ENCODE measurements around the gene MFAP2. TPM values are rescaled to one million over a fixed set of nuclear protein-coding genes. Genes with fewer than 3 reads are reported as not detected.

The MFAP2 gene, protein sequence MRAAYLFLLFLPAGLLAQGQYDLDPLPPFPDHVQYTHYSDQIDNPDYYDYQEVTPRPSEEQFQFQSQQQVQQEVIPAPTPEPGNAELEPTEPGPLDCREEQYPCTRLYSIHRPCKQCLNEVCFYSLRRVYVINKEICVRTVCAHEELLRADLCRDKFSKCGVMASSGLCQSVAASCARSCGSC
- 10 to 100 TPM in 1 of 2 donors, 1 to 10 TPM in 1; 8.0 to 54.3 TPM for total RNA-seq
- polyA plus RNA-seq (ENCODE audit: insufficient read length in 6 of 6): 100 to 1,000 TPM; 256 to 380 (median 302) TPM
- long read RNA-seq, donor 1, transcript MFAP2-202 (9 exons, 1,260 nt): major isoform, 128 of 399 reads
- long read RNA-seq, donor 1, partial matches to known transcripts: 178 of 399 reads
- long read RNA-seq, donor 1, other reads (novel, unspliced or antisense): 89 of 399 reads
- long read RNA-seq, donor 2, transcript MFAP2-202 (9 exons, 1,260 nt): major isoform, 80 of 293 reads
- long read RNA-seq, donor 2, partial matches to known transcripts: 157 of 293 reads
- long read RNA-seq, donor 2, other reads (novel, unspliced or antisense): 53 of 293 reads
- long read RNA-seq, donor 3, transcript MFAP2-202 (9 exons, 1,260 nt): major isoform, 101 of 239 reads
- long read RNA-seq, donor 3, partial matches to known transcripts: 64 of 239 reads
- long read RNA-seq, donor 3, other reads (novel, unspliced or antisense): 70 of 239 reads
- long read RNA-seq, donor 4, transcript MFAP2-202 (9 exons, 1,260 nt): major isoform, 24 of 37 reads
- long read RNA-seq, donor 4, partial matches to known transcripts: 3 of 37 reads
- long read RNA-seq, donor 4, other reads (novel, unspliced or antisense): 9 of 37 reads
- long read RNA-seq, donor 5, transcript MFAP2-202 (9 exons, 1,260 nt): major isoform, 88 of 263 reads
- long read RNA-seq, donor 5, partial matches to known transcripts: 125 of 263 reads
- long read RNA-seq, donor 5, other reads (novel, unspliced or antisense): 48 of 263 reads
- long read RNA-seq, donor 6, transcript MFAP2-202 (9 exons, 1,260 nt): major isoform, 76 of 195 reads
- long read RNA-seq, donor 6, partial matches to known transcripts: 72 of 195 reads
- long read RNA-seq, donor 6, other reads (novel, unspliced or antisense): 44 of 195 reads
- long read RNA-seq, donor 7, transcript MFAP2-202 (9 exons, 1,260 nt): major isoform, 49 of 113 reads
- long read RNA-seq, donor 7, partial matches to known transcripts: 22 of 113 reads
- long read RNA-seq, donor 7, other reads (novel, unspliced or antisense): 42 of 113 reads
- long read RNA-seq, donor 8, transcript MFAP2-202 (9 exons, 1,260 nt): major isoform, 81 of 206 reads
- long read RNA-seq, donor 8, partial matches to known transcripts: 53 of 206 reads
- long read RNA-seq, donor 8, other reads (novel, unspliced or antisense): 69 of 206 reads
- long read RNA-seq, donor 9: 0 reads
- long read RNA-seq, donor 10, partial matches to known transcripts: 1 of 5 reads
- long read RNA-seq, donor 10, other reads (novel, unspliced or antisense): 0 of 5 reads
- long read RNA-seq, donor 11, transcript MFAP2-202 (9 exons, 1,260 nt): major isoform, 15 of 35 reads
- long read RNA-seq, donor 11, partial matches to known transcripts: 12 of 35 reads
- long read RNA-seq, donor 11, other reads (novel, unspliced or antisense): 6 of 35 reads
- long read RNA-seq, donor 12, transcript MFAP2-202 (9 exons, 1,260 nt): major isoform, 89 of 167 reads
- long read RNA-seq, donor 12, partial matches to known transcripts: 30 of 167 reads
- long read RNA-seq, donor 12, other reads (novel, unspliced or antisense): 44 of 167 reads

DNA sequence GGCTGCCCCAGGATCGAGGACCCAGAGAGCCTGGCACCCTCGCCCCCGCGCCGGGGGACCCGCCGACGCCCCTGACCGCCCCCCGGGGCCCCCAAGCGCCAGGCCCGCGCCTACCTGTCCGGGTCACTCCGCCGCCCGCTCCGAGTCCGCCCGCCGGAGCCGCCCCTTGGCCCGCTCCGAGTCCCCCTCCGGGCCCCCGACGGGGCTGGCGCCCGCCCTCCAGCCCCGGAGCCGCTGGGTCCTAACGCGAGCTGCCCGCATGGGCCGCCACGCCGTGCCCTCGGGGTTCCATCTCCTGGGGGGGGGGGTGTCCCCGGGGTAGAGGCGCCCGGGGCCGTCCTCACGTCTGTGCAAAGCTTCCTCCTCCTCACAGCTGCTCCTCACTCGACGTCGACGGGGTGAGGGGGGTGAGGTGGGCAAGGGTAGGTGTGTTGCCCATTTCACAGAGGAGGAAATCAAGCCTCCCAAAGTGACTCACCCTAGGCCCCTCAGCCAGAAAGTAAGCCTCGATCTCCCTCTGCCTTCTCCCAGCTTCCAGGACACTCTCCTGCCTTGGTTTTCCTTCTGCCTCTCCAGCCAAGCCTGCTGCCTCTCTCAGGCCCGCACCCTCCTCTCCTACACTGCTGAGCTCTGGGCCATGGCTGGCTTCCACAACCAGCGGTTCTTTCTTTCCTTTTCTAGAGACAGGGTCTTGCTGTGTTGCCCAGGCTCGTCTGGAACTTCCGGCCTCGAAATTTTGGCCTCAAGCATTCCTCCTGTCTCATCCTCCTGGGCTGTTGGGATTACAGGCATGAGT is at the start of gene MFAP2:
Gene MFAP2, minus strand, starts transcription at position 148 of the 796 bp plus-strand sequence. CDS start 2,347 bp downstream, outside the sequence.
- intact Hi-C loops (cut with DNase I): no loop called here
- Histone ChIP-seq H3K27ac (peak within 1 kb of the TSS in 1 of 2 donors; percentile 72), H3K9me3 (no peaks in the 10 kb centered on the region), H3K27me3 (peaks cover 0 to 48% of the 10 kb centered on the region in 2 donors), H3K4me1 (peaks cover 6 to 14% of the 10 kb centered on the region in 2 donors), H3K36me3 (peaks cover 0 to 7% of the 10 kb centered on the region in 2 donors), H3K4me3 (peak within 1 kb of the TSS; percentile 25)
- DNase-seq (peak in 2 of 4 donors; percentile 55 to 79), ATAC-seq (peak; percentile 26)
- TF ChIP-seq, protein P1, sequence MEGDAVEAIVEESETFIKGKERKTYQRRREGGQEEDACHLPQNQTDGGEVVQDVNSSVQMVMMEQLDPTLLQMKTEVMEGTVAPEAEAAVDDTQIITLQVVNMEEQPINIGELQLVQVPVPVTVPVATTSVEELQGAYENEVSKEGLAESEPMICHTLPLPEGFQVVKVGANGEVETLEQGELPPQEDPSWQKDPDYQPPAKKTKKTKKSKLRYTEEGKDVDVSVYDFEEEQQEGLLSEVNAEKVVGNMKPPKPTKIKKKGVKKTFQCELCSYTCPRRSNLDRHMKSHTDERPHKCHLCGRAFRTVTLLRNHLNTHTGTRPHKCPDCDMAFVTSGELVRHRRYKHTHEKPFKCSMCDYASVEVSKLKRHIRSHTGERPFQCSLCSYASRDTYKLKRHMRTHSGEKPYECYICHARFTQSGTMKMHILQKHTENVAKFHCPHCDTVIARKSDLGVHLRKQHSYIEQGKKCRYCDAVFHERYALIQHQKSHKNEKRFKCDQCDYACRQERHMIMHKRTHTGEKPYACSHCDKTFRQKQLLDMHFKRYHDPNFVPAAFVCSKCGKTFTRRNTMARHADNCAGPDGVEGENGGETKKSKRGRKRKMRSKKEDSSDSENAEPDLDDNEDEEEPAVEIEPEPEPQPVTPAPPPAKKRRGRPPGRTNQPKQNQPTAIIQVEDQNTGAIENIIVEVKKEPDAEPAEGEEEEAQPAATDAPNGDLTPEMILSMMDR (IDR thresholded peaks at IDR 0.05): no peak

DNA sequence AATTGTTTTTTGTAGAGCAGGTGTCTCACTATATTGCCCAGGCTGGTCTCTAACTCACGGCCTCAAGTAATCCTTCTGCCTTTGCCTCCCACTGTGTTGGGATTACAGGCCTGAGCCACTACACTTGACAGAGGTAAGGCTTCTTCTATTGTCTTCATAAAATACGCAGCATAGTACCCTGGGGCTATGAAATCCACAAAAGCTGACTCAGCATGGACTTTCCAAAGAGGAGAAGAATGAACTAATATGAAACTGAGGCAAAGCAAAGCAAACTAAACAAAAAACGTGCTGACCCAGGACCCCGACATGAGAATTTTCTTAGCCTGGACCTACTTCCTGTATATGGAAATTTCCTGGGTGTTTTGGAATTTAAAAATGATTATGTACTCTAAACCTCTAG is 49.8 kb upstream of the MFAP2 start:
- Histone ChIP-seq H3K4me3 (no peak overlapping the region), H3K27me3 (no peaks in the 10 kb centered on the region), H3K4me1 (peaks cover 11 to 21% of the 10 kb centered on the region in 2 donors), H3K9me3 (no peaks in the 10 kb centered on the region), H3K36me3 (peaks cover 0 to 97% of the 10 kb centered on the region in 2 donors), H3K27ac (no peak overlapping the region)
- ATAC-seq: no peak
- TF ChIP-seq, protein P1 (IDR thresholded peaks at IDR 0.05): no peak
- intact Hi-C loops (cut with DNase I): no loop called here
- DNase-seq: no peak

DNA sequence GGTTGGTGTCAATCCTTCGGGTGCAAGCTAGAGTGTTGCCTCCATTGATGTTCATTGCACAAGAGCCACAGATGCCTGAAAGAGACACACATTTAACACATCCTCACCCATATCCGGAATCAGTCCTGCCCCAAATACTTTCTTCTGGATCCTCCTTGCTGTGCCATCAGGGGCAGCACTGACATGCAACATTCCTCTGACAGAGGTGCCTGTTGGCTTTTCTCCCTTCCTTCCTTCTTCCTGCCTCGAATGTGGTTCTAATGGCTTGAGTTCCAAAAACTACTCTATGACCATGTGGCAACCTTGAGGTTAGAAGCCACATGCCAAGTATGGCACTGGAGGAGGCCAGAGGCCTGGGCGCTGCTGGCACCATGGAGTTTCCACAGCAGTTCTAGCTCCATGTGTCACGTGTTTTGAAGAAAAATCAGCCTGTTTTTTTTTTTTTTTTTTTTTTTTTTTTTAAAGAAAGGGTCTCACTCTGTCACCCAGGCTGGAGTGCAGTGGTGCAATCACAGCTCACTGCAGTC is 48.3 kb upstream of the MFAP2 start:
- no peaks in the 10 kb centered on the region for H3K9me3 ChIP-seq
- H3K27me3 ChIP-seq: no peaks in the 10 kb centered on the region
- TF ChIP-seq, protein P1 (IDR thresholded peaks at IDR 0.05): no peak
- H3K36me3 ChIP-seq: peaks cover 0 to 100% of the 10 kb centered on the region in 2 donors
- intact Hi-C loops (cut with DNase I): no loop called here
- no peak overlapping the region for H3K27ac ChIP-seq
- no peak overlapping the region for H3K4me3 ChIP-seq
- H3K4me1 ChIP-seq: peaks cover 11 to 24% of the 10 kb centered on the region in 2 donors
- DNase-seq: no peak
- ATAC-seq: no peak

DNA sequence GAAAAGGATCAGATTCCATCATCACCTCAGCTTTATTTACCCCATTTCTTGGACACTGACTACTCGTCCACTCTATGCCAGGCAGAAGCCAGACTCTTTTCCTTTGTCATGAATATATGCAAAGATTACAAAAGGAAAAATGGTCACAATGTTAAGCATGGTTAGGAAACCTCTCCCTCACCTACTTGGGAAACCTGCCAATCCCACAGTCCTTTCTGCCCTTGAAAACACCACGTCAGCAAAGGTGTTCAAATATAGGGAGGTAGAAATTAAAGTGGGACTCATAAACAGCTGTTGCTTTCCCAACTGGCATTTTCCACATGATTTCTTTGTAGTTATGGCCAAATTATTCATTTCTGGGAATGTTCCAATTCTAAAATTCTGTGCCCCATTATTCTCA is 47.5 kb upstream of the MFAP2 start:
- peak overlapping the region; percentile 53 to 67 for H3K27ac ChIP-seq
- H3K4me1 ChIP-seq: peaks cover 11 to 32% of the 10 kb centered on the region in 2 donors
- DNase-seq (peak in 1 of 4 donors; percentile 12), ATAC-seq (peak; percentile 76)
- intact Hi-C loops (cut with DNase I): no loop called here
- peaks cover 0 to 100% of the 10 kb centered on the region in 2 donors for H3K36me3 ChIP-seq
- no peaks in the 10 kb centered on the region for H3K27me3 ChIP-seq
- TF ChIP-seq, protein P1 (IDR thresholded peaks at IDR 0.05): no peak
- H3K9me3 ChIP-seq: no peaks in the 10 kb centered on the region
- no peak overlapping the region for H3K4me3 ChIP-seq
